ENCODE results near the gene VIPR2. TPM values are rescaled to one million over a fixed set of nuclear protein-coding genes. Genes with fewer than 3 reads are reported as not detected.

The VIPR2 gene
- total RNA-seq, 1 donor from 2014 or later: not detected

DNA sequence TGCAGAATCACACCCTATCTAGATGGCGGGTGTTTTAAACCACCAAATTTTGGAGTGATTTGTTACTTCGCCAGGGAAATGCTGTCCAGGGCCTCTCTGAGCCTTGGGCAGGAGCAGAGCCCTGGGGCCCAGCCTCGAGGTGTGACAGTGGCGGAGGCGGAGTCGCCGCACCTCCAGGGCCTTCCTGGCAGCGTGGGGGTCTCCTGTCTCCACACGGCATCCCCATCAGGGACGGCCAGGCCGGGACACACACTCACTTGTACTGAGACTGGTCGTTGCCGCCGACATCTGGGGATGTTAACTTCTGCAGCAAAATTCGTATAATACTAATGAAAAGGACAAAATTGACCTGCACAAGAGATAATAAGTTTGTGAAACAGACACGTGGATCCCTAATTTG lies 110.7 kb downstream of the VIPR2 start:
- Mint-ChIP-seq H3K9me3 (ENCODE audit: unreplicated experiment) (peaks cover 3% of the 10 kb centered on the region), H3K27ac (ENCODE audit: unreplicated experiment) (no peak overlapping the region), H3K36me3 (ENCODE audit: unreplicated experiment) (no peaks in the 10 kb centered on the region), H3K4me3 (ENCODE audit: unreplicated experiment) (no peak overlapping the region), H3K27me3 (ENCODE audit: unreplicated experiment) (no peaks in the 10 kb centered on the region), H3K4me1 (ENCODE audit: low read depth, unreplicated experiment) (no peaks in the 10 kb centered on the region)
- TF ChIP-seq, protein P1, sequence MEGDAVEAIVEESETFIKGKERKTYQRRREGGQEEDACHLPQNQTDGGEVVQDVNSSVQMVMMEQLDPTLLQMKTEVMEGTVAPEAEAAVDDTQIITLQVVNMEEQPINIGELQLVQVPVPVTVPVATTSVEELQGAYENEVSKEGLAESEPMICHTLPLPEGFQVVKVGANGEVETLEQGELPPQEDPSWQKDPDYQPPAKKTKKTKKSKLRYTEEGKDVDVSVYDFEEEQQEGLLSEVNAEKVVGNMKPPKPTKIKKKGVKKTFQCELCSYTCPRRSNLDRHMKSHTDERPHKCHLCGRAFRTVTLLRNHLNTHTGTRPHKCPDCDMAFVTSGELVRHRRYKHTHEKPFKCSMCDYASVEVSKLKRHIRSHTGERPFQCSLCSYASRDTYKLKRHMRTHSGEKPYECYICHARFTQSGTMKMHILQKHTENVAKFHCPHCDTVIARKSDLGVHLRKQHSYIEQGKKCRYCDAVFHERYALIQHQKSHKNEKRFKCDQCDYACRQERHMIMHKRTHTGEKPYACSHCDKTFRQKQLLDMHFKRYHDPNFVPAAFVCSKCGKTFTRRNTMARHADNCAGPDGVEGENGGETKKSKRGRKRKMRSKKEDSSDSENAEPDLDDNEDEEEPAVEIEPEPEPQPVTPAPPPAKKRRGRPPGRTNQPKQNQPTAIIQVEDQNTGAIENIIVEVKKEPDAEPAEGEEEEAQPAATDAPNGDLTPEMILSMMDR (IDR thresholded peaks at IDR 0.05; ENCODE audit: partially characterized antibody, unreplicated experiment): no peak
- DNase-seq: no peak

DNA sequence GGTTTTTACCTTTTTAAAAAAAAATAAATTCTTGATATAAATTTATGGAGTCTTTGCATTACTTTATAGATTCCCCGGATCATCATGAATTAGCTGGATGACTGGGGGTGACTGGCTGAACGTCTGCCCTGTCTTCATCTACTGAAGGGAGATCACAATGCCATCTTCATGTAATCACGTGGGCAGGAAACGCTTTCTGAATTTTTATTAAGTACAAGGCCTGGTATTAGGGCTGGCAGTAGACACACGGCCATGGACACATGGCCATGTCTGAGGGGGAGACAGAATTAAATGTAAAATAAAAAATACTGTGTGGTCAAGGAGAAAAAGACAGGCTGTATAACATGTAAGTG lies 111.2 kb downstream of the VIPR2 start:
- DNase-seq: no peak
- Mint-ChIP-seq H3K4me3 (ENCODE audit: unreplicated experiment) (no peak overlapping the region), H3K27ac (ENCODE audit: unreplicated experiment) (no peak overlapping the region), H3K9me3 (ENCODE audit: unreplicated experiment) (peaks cover 3% of the 10 kb centered on the region), H3K36me3 (ENCODE audit: unreplicated experiment) (no peaks in the 10 kb centered on the region), H3K4me1 (ENCODE audit: low read depth, unreplicated experiment) (no peaks in the 10 kb centered on the region), H3K27me3 (ENCODE audit: unreplicated experiment) (no peaks in the 10 kb centered on the region)
- TF ChIP-seq, protein P1 (IDR thresholded peaks at IDR 0.05; ENCODE audit: partially characterized antibody, unreplicated experiment): no peak

DNA sequence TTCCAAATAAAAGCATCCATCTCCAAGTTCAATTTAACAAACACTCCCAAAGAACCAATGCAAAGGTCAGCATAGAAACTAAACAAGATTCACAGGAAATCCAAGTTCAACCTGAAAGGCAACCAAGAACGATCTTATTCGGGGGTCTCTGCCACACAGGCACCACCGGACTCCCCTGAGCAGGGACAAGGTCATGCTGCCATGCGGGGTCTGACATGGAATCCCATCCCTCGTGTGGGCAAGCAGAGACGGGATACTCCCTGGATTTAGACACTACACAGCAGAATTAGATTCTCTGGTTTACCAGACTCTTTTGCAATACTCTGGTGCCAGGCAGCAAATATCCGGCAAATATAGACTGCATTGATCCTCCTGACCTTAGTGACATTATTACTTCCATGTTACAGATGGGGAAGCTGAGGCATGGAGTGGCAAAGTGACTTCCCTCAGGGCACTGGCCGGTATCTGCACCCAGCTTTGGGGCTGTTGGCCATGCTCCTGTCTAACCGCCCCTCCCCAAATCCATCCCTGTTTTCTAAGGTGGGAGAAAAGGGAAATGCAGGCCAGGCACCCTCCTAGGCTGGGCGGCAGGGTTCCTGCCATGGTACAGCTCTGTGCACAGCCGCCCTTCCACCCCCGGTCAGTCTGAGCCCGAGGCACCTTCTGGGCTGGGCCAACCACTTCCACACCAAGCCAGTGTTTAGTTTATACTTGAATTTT lies 111.8 kb downstream of the VIPR2 start:
- H3K27me3 Mint-ChIP-seq (ENCODE audit: unreplicated experiment): no peaks in the 10 kb centered on the region
- H3K36me3 Mint-ChIP-seq (ENCODE audit: unreplicated experiment): no peaks in the 10 kb centered on the region
- peaks cover 3% of the 10 kb centered on the region for H3K9me3 Mint-ChIP-seq (ENCODE audit: unreplicated experiment)
- no peak overlapping the region for H3K27ac Mint-ChIP-seq (ENCODE audit: unreplicated experiment)
- H3K4me1 Mint-ChIP-seq (ENCODE audit: low read depth, unreplicated experiment): peaks cover 1% of the 10 kb centered on the region
- TF ChIP-seq, protein P1 (IDR thresholded peaks at IDR 0.05; ENCODE audit: partially characterized antibody, unreplicated experiment): no peak
- no peak for DNase-seq
- H3K4me3 Mint-ChIP-seq (ENCODE audit: unreplicated experiment): peak overlapping the region; percentile 3

DNA sequence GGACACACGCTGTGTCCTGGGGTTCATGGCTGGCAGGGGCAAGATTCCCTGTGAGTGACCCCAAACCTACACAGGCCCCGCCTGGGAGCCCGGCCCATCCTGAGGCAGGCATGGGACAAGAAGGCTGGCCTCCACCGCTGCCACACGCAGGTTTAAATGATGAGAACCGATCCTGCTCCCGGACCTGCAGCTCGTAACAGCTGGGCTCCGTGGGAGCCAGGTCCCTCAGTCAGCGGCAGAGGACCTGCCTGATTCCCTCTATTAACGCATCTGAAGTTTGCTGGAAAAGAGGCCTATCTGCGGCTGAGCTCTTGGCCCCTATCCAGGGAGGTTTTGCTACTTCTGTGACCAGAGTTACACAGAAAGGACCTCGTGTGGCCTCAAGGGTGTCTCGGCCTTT lies 112.3 kb downstream of the VIPR2 start:
- DNase-seq: no peak
- Mint-ChIP-seq H3K9me3 (ENCODE audit: unreplicated experiment) (peaks cover 3% of the 10 kb centered on the region), H3K27ac (ENCODE audit: unreplicated experiment) (no peak overlapping the region), H3K27me3 (ENCODE audit: unreplicated experiment) (no peaks in the 10 kb centered on the region), H3K36me3 (ENCODE audit: unreplicated experiment) (no peaks in the 10 kb centered on the region), H3K4me3 (ENCODE audit: unreplicated experiment) (peak overlapping the region; percentile 3), H3K4me1 (ENCODE audit: low read depth, unreplicated experiment) (peaks cover 5% of the 10 kb centered on the region)
- TF ChIP-seq, protein P1 (IDR thresholded peaks at IDR 0.05; ENCODE audit: partially characterized antibody, unreplicated experiment): no peak

DNA sequence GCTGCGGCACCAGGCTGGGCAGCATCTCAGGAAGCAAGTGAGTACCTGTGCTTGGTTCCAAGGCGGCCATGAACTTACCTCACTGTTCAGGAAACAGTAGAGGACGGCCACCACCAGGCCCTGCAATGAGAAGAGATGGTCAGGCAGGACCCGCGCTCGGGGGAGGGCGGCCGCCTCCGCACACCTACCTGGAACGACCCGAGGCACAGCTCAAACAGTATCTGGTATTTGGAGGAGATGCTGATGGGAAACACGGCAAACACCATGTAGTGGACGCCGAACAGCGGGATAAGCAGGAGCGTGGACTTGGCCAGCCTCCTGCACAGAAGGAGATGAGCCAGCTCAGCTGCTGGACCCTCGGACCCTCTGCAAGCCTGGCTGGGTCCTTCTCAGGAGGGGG lies 112.9 kb downstream of the VIPR2 start:
- no peak for DNase-seq
- TF ChIP-seq, protein P1 (IDR thresholded peaks at IDR 0.05; ENCODE audit: partially characterized antibody, unreplicated experiment): no peak
- Mint-ChIP-seq H3K9me3 (ENCODE audit: unreplicated experiment) (peaks cover 3% of the 10 kb centered on the region), H3K4me3 (ENCODE audit: unreplicated experiment) (peak overlapping the region; percentile 19), H3K36me3 (ENCODE audit: unreplicated experiment) (no peaks in the 10 kb centered on the region), H3K4me1 (ENCODE audit: low read depth, unreplicated experiment) (peaks cover 8% of the 10 kb centered on the region), H3K27ac (ENCODE audit: unreplicated experiment) (no peak overlapping the region), H3K27me3 (ENCODE audit: unreplicated experiment) (peaks cover 2% of the 10 kb centered on the region)
